ENCODE data around the gene NSDHL. TPM values are rescaled to one million over a fixed set of nuclear protein-coding genes. Genes with fewer than 3 reads are reported as not detected.
A peak's percentile ranks its signal among the peaks of the same experiment; 100 is the strongest.

NSDHL gene
- total RNA-seq, 3 donors from 2014 or later: 13.1 to 20.8 (median 16.7) TPM

- Histone ChIP-seq H3K27me3 (peaks cover 0 to 56% of the 10 kb centered on the region in 2 donors), H3K36me3 (no peaks in the 10 kb centered on the region), H3K27ac (no peak overlapping the region), H3K9me3 (no peaks in the 10 kb centered on the region), H3K4me1 (no peaks in the 10 kb centered on the region), H3K4me3 (no peak overlapping the region)
- intact Hi-C loops (cut with DNase I; ENCODE audit: low total_unique reads): no loop called here
- TF ChIP-seq POLR2AphosphoS5 (IDR thresholded peaks at IDR 0.05) (no peak), POLR2A (IDR thresholded peaks at IDR 0.05) (no peak)
- TF ChIP-seq, protein P1, sequence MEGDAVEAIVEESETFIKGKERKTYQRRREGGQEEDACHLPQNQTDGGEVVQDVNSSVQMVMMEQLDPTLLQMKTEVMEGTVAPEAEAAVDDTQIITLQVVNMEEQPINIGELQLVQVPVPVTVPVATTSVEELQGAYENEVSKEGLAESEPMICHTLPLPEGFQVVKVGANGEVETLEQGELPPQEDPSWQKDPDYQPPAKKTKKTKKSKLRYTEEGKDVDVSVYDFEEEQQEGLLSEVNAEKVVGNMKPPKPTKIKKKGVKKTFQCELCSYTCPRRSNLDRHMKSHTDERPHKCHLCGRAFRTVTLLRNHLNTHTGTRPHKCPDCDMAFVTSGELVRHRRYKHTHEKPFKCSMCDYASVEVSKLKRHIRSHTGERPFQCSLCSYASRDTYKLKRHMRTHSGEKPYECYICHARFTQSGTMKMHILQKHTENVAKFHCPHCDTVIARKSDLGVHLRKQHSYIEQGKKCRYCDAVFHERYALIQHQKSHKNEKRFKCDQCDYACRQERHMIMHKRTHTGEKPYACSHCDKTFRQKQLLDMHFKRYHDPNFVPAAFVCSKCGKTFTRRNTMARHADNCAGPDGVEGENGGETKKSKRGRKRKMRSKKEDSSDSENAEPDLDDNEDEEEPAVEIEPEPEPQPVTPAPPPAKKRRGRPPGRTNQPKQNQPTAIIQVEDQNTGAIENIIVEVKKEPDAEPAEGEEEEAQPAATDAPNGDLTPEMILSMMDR (IDR thresholded peaks at IDR 0.05): no peak
- DNase-seq (ENCODE audit: low spot score in 2 of 2): no peak
Measured at GRCh38 chrX:152872522-152872921, 41.7 kb downstream of the NSDHL start.

GRCh38 chrX:152873361-152873760 is 42.5 kb downstream of the NSDHL start:
- no peak for DNase-seq (ENCODE audit: low spot score in 2 of 2)
- H3K4me1 ChIP-seq: no peaks in the 10 kb centered on the region
- H3K9me3 ChIP-seq: no peaks in the 10 kb centered on the region
- peaks cover 0 to 58% of the 10 kb centered on the region in 2 donors for H3K27me3 ChIP-seq
- no peak overlapping the region for H3K27ac ChIP-seq
- intact Hi-C loops (cut with DNase I; ENCODE audit: low total_unique reads): no loop called here
- no peaks in the 10 kb centered on the region for H3K36me3 ChIP-seq
- no peak overlapping the region for H3K4me3 ChIP-seq
- TF ChIP-seq, protein P1 (IDR thresholded peaks at IDR 0.05): no peak
- no peak for TF ChIP-seq POLR2AphosphoS5 (IDR thresholded peaks at IDR 0.05)
- TF ChIP-seq POLR2A (IDR thresholded peaks at IDR 0.05): no peak

GRCh38 chrX:152876931-152877840 is 46.3 kb downstream of the NSDHL start:
- DNase-seq (ENCODE audit: low spot score in 2 of 2): no peak
- peaks cover 0 to 38% of the 10 kb centered on the region in 2 donors for H3K27me3 ChIP-seq
- TF ChIP-seq POLR2A (IDR thresholded peaks at IDR 0.05) (no peak), POLR2AphosphoS5 (IDR thresholded peaks at IDR 0.05) (no peak)
- TF ChIP-seq, protein P1 (IDR thresholded peaks at IDR 0.05): no peak
- no peaks in the 10 kb centered on the region for H3K4me1 ChIP-seq
- H3K36me3 ChIP-seq: no peaks in the 10 kb centered on the region
- no peaks in the 10 kb centered on the region for H3K9me3 ChIP-seq
- H3K27ac ChIP-seq: no peak overlapping the region
- intact Hi-C loops (cut with DNase I; ENCODE audit: low total_unique reads): no loop called here
- H3K4me3 ChIP-seq: no peak overlapping the region

DNA sequence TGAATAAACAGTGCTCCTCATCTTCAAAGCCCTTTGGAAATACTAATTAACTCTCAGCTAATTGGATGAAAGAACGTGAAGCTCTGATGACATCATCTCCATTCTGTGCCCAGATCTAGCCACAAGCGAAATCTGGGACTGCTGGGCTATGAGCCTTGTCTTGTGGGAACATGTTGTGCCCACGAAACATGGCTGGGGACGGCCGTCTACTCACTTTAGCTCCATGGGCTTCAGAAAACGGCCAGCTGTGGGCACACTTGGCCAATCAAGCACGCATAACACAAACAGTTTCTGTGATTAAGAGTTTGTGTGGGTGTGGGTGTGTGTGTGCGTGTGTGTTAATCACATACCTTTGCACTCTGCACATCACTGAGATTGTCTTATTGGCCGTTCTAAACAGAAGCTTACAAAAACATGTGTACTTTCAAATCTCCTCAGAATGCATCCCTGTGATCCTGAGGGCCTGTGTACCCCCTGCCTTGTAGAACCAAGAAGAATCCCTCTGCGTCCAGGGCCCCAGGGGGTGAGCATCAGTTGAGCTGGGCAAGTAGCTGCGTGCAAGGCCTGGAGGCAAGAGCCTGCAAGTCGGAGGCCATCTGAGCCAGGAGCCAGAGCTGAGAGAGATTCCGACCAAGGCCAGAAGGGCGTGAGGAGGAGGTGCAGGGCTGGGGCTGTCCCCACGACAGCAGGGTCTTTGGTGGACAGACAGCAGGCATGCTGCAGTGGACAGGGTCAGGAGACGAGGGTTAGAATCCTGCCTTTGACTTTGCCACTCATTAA is 48.3 kb downstream of the NSDHL start:
- intact Hi-C loops (cut with DNase I; ENCODE audit: low total_unique reads): no loop called here
- H3K4me1 ChIP-seq: no peaks in the 10 kb centered on the region
- TF ChIP-seq POLR2A (IDR thresholded peaks at IDR 0.05) (no peak), POLR2AphosphoS5 (IDR thresholded peaks at IDR 0.05) (no peak)
- TF ChIP-seq, protein P1 (IDR thresholded peaks at IDR 0.05): no peak
- H3K27ac ChIP-seq: peak overlapping the region; percentile 58 to 61
- no peak overlapping the region for H3K4me3 ChIP-seq
- DNase-seq (ENCODE audit: low spot score in 2 of 2): peak in 1 of 2 donors; percentile 65
- H3K27me3 ChIP-seq: peaks cover 0 to 47% of the 10 kb centered on the region in 2 donors
- no peaks in the 10 kb centered on the region for H3K9me3 ChIP-seq
- no peaks in the 10 kb centered on the region for H3K36me3 ChIP-seq
